Stimulated activated CD8-positive, alpha-beta memory T cell treated with anti-CD3 and anti-CD28 coated beads, Interleukin-12 subunit alpha, Interleukin-12 subunit beta, amount 100 ng/mL, for 4 hours (primary cell): ENCODE data around the gene HPX.
"Not testable (repeated sequence)": the region's sequence is repeated elsewhere in the genome, so short reads cannot be mapped to it uniquely, and the experiment has no call there.

Experiments
- DNase-seq: peaks from one replicate; pipeline ENCODE4 v3.0.0-alpha.2; 2020; ENCODE audit warnings: low read depth

HPX gene

GRCh38 chr11:6415797-6416196 is 25.0 kb downstream of the HPX start:
- no peak for DNase-seq

- no peak for DNase-seq
Observed at GRCh38 chr11:6414874-6415328, 25.9 kb downstream of the HPX start.

GRCh38 chr11:6413791-6414201 is 27.0 kb downstream of the HPX start:
- no peak for DNase-seq

- DNase-seq, result no peak
Observed at GRCh38 chr11:6411594-6412031, 29.2 kb downstream of the HPX start.

- no peak for DNase-seq
Observed at GRCh38 chr11:6410695-6411430, 29.9 kb downstream of the HPX start.

GRCh38 chr11:6406370-6406769 is 34.4 kb downstream of the HPX start:
- no peak for DNase-seq

- DNase-seq, result no peak
Observed at GRCh38 chr11:6405846-6406245, 34.9 kb downstream of the HPX start.

GRCh38 chr11:6405052-6405667 is 35.6 kb downstream of the HPX start:
- no peak for DNase-seq

GRCh38 chr11:6404342-6405051 is 36.3 kb downstream of the HPX start:
- DNase-seq, result no peak

GRCh38 chr11:6403539-6403938 is 37.2 kb downstream of the HPX start:
- no peak for DNase-seq

- peak; percentile 34 for DNase-seq
Observed at GRCh38 chr11:6402561-6402981, 38.2 kb downstream of the HPX start.

GRCh38 chr11:6402061-6402470 is 38.7 kb downstream of the HPX start:
- DNase-seq, result no peak

GRCh38 chr11:6401464-6401863 is 39.3 kb downstream of the HPX start:
- DNase-seq, result no peak

- DNase-seq, result no peak
Observed at GRCh38 chr11:6400431-6401345, 40.1 kb downstream of the HPX start.

- no peak for DNase-seq
Observed at GRCh38 chr11:6397636-6398035, 43.2 kb downstream of the HPX start.

GRCh38 chr11:6397156-6397555 is 43.6 kb downstream of the HPX start:
- no peak for DNase-seq

- no peak for DNase-seq
Observed at GRCh38 chr11:6395470-6396060, 45.2 kb downstream of the HPX start.

GRCh38 chr11:6393989-6394670 is 46.7 kb downstream of the HPX start:
- no peak for DNase-seq

GRCh38 chr11:6392251-6392650 is 48.5 kb downstream of the HPX start:
- not testable (repeated sequence) for DNase-seq

GRCh38 chr11:6391537-6392134 is 49.2 kb downstream of the HPX start:
- no peak for DNase-seq
